Gastroesophageal sphincter (tissue), 4 donors: Measurements from ENCODE around the gene PACRG. TPM values are rescaled to one million over a fixed set of nuclear protein-coding genes. Genes with fewer than 3 reads are reported as not detected.

ENCODE experiments used
- ATAC-seq: fragments of 150-250 bp; one replicate; pipeline ENCODE4 v1.9.1; 2016; ENCODE audit warnings: mild to moderate bottlenecking, moderate library complexity
- H3K27ac ChIP-seq, 4 donors: fragments of 200-600 bp; sonication (generic) in 3 of 4; 1 replicate in 3 of 4; 2 replicates in 1 of 4; pipeline ENCODE4 v1.5.1; 2016 to 2019
- H3K27me3 ChIP-seq: fragments of 200-600 bp; sonication (generic); one replicate; pipeline ENCODE4 v1.5.1; 2019
- H3K36me3 ChIP-seq, 2 donors: fragments of 200-600 bp; sonication (generic); one replicate each; pipeline ENCODE4 v1.5.1; 2019; ENCODE audit warnings: control low read depth in 1 of 2
- H3K4me1 ChIP-seq, 3 donors: fragments of 200-600 bp; sonication (generic); 1 replicate in 2 of 3; 2 replicates in 1 of 3; pipeline ENCODE4 v1.5.1; 2016 to 2019; ENCODE audit warnings: control low read depth in 2 of 3
- H3K4me3 ChIP-seq, 2 donors: fragments of 200-600 bp; sonication (generic); one replicate each; pipeline ENCODE4 v1.5.1; 2019; ENCODE audit warnings: mild to moderate bottlenecking in 1 of 2, moderate library complexity in 1 of 2
- H3K9me3 ChIP-seq, 3 donors: fragments of 200-600 bp; sonication (generic); one replicate each; pipeline ENCODE4 v1.5.1; 2017 to 2019; ENCODE audit warnings: control low read depth in 2 of 3
- EP300 ChIP-seq: sonication (generic); formaldehyde crosslinking; IDR thresholded peaks from one replicate; pipeline ENCODE4 v1.6.1; 2017; ENCODE audit warnings: antibody characterized with exemption, mild to moderate bottlenecking
- POLR2A ChIP-seq, 2 donors: fragments of 450-650 bp; IDR thresholded peaks; one replicate each; pipeline ENCODE4 v1.6.1; 2017; ENCODE audit warnings: antibody characterized with exemption in 2 of 2, mild to moderate bottlenecking in 2 of 2, moderate library complexity in 1 of 2
- POLR2AphosphoS5 ChIP-seq: sonication (generic); formaldehyde crosslinking; IDR thresholded peaks from one replicate; pipeline ENCODE4 v1.6.1; 2017; ENCODE audit warnings: antibody characterized with exemption
- WGBS, 2 donors: methylation state at CpG; one replicate each; pipeline ENCODE4 v1.1.5; 2018; ENCODE audit warnings: low coverage in 1 of 2; 5-methylcytosine and 5-hydroxymethylcytosine counted together
- total RNA-seq, 4 donors: library from RNA; depleted of rRNA; stranded (reverse); fragments of >200 nt; gene quantifications; one replicate each; pipeline ENCODE4 v1.1.0, GENCODE V29; 2016
- TF ChIP-seq, protein P1 (sequence below), 4 experiments: fragments of 200-600 bp in 2 of 4; fragments of 450-650 bp in 2 of 4; sonication (generic) in 1 of 4; IDR thresholded peaks; one replicate each; pipeline ENCODE4 v1.5.1; 2017 to 2019; ENCODE audit warnings: antibody characterized with exemption in 4 of 4, mild to moderate bottlenecking in 2 of 4, moderate library complexity in 2 of 4

Gene PACRG
- total RNA-seq, 4 donors from 2014 or later: 1.0 to 7.0 TPM; not detected in 2

DNA sequence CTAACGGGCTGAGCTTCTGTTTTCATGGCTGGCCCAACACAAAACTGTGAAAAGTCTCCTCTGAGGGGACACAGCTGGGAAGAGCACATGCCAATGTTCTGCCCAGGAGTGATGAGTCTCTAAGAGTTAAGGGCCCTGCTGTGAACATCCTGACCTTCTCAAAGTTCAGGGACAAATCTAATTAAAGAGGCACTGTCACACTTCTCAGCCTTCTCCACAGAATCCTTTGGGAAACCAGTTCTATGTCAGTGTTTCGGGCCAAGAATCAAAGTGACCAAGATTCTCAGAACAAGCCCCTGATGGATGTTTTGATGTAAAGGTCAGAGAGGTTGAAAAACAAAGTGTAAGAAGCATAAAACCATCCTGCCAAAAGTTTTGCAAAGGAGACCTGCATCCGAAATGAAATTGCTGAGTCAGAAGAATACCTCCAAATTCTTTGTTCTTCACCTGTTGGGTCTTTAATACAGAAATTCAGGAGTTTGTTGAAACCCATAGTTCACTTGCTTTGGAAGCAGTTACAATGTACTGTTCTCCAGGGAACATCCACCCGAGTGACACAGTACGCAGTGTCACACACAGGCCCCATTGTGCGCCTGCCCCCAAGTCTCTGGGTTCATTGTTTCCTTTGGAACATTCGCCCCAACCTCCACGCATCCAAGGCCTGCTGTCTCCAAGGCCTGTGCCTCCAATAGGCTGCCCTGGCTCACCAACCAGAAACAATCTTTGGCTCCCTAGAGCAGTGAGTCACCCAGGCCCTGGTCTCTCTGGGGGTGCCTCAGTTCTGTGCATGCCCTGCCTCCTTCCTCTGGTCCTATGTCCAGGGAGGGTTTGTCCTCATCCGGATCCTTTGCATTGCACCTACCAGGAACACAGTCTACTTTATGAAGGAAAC, 621.3 kb downstream of the PACRG start:
- Histone ChIP-seq H3K27ac (peak overlapping the region in 3 of 4 donors; percentile 10 to 55 (median 40)), H3K9me3 (no peaks in the 10 kb centered on the region), H3K36me3 (no peaks in the 10 kb centered on the region), H3K4me1 (peaks cover 0 to 26% (median 0%) of the 10 kb centered on the region in 3 donors), H3K4me3 (no peak overlapping the region), H3K27me3 (no peaks in the 10 kb centered on the region)
- ATAC-seq: peak; percentile 55
- WGBS, 2 donors: 83 to 89% methylated on average over 4 to 5 of the region's 9 CpGs
- no peak for TF ChIP-seq POLR2A (IDR thresholded peaks at IDR 0.05)
- TF ChIP-seq POLR2AphosphoS5: no peak
- TF ChIP-seq, protein P1, sequence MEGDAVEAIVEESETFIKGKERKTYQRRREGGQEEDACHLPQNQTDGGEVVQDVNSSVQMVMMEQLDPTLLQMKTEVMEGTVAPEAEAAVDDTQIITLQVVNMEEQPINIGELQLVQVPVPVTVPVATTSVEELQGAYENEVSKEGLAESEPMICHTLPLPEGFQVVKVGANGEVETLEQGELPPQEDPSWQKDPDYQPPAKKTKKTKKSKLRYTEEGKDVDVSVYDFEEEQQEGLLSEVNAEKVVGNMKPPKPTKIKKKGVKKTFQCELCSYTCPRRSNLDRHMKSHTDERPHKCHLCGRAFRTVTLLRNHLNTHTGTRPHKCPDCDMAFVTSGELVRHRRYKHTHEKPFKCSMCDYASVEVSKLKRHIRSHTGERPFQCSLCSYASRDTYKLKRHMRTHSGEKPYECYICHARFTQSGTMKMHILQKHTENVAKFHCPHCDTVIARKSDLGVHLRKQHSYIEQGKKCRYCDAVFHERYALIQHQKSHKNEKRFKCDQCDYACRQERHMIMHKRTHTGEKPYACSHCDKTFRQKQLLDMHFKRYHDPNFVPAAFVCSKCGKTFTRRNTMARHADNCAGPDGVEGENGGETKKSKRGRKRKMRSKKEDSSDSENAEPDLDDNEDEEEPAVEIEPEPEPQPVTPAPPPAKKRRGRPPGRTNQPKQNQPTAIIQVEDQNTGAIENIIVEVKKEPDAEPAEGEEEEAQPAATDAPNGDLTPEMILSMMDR (IDR thresholded peaks at IDR 0.05): no peak
- no peak for TF ChIP-seq EP300

DNA sequence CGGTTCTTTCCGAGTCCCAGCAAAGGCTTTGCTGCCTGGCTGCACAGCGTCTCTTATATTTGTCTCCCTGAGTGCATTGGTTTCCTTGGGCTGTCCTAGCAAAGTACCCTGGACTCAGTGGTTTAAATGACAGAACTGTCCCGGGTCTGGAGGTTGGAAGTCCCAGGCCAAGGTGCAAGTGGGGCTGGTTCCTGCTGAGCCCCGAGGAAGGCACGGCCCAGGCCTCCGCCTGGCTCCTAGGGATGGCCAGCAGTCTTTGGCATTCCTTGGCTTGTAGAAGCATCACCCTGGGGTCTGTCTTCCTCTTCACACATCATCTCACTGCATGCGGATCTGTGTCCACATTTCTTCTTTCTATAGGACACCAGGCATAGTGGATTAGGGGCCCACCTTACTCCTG, 621.9 kb downstream of the PACRG start:
- WGBS, 2 donors: 80 to 96% methylated on average over 2 to 4 of the region's 8 CpGs
- Histone ChIP-seq H3K4me3 (no peak overlapping the region), H3K36me3 (no peaks in the 10 kb centered on the region), H3K27ac (peak overlapping the region in 2 of 4 donors; percentile 41 to 55), H3K9me3 (no peaks in the 10 kb centered on the region), H3K27me3 (no peaks in the 10 kb centered on the region), H3K4me1 (peaks cover 0 to 27% (median under 1%) of the 10 kb centered on the region in 3 donors)
- ATAC-seq: no peak
- TF ChIP-seq, protein P1 (IDR thresholded peaks at IDR 0.05): no peak
- TF ChIP-seq POLR2AphosphoS5 (no peak), EP300 (no peak), POLR2A (IDR thresholded peaks at IDR 0.05) (no peak)

DNA sequence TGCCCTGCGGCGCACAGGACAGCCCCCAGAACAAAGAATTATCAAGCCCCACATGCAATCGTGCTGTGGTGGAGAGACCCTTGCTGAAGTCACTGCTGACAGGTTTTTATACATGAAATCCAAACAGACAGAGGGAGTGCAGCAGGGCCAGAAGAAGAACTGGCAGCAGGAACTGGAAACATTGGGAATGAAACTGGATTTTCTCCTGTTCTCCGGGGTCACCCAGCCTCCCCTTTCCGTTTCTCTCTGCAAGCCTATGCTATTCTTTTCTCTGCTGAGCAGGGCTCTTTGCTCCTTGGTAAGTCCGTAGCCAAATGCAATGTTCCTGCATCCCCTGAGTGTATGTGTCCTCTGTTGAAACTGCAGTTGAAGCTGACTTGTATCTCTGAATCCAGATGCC, 623.2 kb downstream of the PACRG start:
- Histone ChIP-seq H3K27me3 (no peaks in the 10 kb centered on the region), H3K4me3 (no peak overlapping the region), H3K27ac (peak overlapping the region in 1 of 4 donors; percentile 55), H3K9me3 (no peaks in the 10 kb centered on the region), H3K4me1 (peaks cover 0 to 38% (median 3%) of the 10 kb centered on the region in 3 donors), H3K36me3 (no peaks in the 10 kb centered on the region)
- no peak for ATAC-seq
- TF ChIP-seq EP300 (no peak), POLR2A (IDR thresholded peaks at IDR 0.05) (no peak), POLR2AphosphoS5 (no peak)
- TF ChIP-seq, protein P1 (IDR thresholded peaks at IDR 0.05): no peak
- WGBS, 2 donors: 29 to 72% methylated on average over 4 to 6 of the region's 6 CpGs

DNA sequence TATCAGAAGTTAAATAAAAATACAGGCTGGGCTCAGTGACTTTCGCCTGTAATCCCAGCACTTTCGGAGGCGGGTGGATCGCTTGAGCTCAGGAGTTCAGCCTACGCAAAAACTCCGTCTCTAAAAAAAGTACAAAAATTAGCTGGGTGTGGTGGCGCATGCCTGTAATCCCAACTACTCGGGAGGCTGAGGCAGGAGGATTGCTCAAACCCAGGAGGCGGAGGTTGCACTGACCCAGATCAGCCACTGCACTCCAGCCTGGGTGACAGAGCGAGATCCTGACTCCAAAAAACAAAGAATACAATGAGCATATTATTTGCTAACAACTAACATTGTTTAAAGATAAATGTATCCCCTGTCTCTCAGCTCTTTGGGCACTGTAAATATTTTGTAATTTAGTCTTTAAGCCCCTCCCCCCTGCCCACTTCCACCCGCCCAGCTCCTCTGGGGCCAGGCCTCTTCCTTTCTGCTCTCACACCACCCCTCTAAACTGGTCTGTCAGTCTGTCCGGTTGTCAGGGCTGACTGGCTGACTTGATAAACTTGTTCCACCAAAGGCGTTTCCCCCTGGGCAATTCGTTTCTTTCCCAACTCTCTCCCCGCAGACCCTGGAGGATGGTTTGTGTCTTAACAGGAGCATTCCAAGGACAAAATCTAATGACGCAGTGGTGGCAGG, 624.4 kb downstream of the PACRG start:
- Histone ChIP-seq H3K4me3 (no peak overlapping the region), H3K4me1 (peaks cover 0 to 31% (median 3%) of the 10 kb centered on the region in 3 donors), H3K36me3 (no peaks in the 10 kb centered on the region), H3K27me3 (no peaks in the 10 kb centered on the region), H3K27ac (peak overlapping the region in 1 of 4 donors; percentile 14), H3K9me3 (no peaks in the 10 kb centered on the region)
- WGBS, 2 donors: 80 to 91% methylated on average over 10 to 11 of the region's 16 CpGs
- TF ChIP-seq, protein P1 (IDR thresholded peaks at IDR 0.05): no peak
- no peak for TF ChIP-seq POLR2AphosphoS5
- no peak for TF ChIP-seq POLR2A (IDR thresholded peaks at IDR 0.05)
- TF ChIP-seq EP300: no peak
- ATAC-seq: no peak
